GM21360 (cell line): ENCODE data around the gene SH3RF3.
A peak's percentile ranks its signal among the peaks of the same experiment; 100 is the strongest.

Experiments used
- ATAC-seq: cut with Tn5 transposase; IDR thresholded peaks from one replicate; pipeline ENCODE4 v1.9.1; 2021; ENCODE audit warnings: mild to moderate bottlenecking, moderate library complexity; ENCODE audit not compliant: unreplicated experiment

Gene SH3RF3

DNA sequence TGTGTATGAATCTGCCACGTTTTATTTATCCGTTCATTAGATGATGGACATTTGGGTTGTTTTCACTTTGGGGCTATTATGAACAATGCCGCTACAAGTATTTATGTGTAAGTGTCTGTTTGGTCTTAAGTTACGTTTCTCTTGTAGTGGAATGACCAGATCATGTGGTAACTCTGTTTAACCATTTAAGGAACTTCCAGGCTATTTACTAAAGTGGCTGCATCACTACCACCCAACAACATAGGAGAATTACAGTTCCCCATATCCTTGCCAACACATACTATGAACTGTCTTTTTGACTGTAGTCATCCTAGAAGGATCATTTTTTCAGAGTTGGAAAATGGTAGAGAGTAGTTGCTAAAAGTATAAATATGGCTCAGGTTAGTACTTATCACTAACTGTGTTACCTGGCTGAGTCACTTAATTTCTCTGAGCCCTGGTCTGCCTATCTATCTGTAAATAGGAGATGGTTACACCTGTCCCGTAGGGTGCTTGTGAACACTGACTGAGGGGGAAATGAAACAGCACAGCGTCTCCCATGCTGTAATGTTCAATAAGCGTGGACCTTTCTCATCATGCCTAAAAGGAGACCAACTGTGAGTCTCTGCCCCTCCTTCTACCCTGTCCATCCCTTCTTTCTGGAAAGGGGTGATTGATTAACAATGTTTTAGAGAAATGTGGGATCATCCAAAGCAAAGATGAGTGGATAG lies 103.1 kb downstream of the SH3RF3 start:
- no peak for ATAC-seq

DNA sequence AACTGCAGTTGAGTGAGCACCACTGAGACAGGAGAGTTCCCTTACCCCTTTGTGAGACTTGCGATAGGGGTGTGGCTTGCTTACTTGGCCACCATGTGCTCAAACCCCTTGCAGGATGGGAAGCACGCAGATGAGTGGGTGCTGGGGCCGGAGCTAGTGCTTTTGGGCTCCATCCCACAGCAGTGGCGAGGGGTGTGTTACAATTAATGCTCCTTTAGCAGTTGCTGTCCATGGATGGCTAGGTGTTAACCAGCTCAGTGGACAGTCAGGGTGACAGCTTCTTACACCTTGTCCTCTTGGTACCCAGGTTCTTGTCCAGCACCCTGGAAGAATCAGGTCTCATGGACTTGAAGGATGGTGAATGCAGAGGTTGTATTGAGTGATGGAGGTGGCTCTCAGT lies 103.9 kb downstream of the SH3RF3 start:
- no peak for ATAC-seq

DNA sequence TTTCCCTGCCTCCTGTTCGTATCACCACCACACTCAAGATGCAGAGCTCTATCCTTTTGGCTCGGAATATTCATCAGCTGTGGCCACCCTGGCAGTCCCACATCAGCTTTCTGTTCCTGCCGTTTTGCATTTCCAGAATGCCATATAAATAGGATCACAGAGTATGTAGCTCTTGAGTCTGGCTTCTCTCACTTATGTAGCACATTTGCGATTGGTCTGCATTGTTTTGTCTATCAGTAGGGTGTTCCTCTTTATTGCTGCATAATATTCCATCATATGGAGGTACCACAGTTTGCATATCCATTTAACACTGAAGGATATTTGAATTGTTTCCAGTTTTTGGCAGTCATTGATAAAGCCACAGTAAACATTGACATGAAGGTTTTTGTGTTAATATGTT lies 104.6 kb downstream of the SH3RF3 start:
- ATAC-seq = no peak

DNA sequence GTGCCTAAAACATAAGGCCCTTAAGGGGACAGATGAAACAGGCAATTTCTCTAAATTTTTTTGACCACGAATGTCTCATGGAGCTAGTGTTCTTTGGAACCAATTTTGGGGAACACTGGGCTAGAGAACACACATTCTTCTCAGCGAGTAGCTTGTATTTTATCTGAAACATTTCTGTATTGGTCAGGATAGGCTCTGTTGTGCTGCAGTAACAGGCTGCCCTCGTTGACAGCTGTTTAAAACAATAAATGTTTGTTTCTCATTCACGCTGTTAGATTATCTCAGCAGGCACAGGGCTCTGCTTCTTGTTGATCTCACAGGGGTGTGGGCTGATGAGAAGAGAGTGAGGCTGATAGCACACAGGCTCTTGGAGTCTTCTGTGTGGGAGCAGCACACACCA lies 105.3 kb downstream of the SH3RF3 start:
- ATAC-seq = no peak

DNA sequence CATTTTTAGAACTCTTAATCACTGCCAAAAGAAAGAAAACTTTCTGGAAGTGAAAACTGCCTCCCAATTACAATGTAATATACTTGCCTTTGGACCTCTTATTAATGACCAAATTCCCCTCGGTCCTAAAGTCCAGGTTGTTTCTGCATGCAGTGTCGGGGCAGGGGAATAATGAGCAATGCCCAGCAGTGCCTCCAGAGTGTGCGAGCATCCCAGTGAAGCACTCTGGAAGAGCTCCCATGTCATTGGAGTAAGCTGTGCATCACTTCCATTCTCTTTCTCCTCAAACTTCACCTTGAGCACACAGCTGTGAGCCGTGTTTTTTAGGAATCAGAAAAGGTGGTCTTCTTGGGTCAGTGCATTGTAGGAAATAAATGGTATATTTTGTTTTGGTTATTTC lies 107.1 kb downstream of the SH3RF3 start:
- ATAC-seq = no peak

DNA sequence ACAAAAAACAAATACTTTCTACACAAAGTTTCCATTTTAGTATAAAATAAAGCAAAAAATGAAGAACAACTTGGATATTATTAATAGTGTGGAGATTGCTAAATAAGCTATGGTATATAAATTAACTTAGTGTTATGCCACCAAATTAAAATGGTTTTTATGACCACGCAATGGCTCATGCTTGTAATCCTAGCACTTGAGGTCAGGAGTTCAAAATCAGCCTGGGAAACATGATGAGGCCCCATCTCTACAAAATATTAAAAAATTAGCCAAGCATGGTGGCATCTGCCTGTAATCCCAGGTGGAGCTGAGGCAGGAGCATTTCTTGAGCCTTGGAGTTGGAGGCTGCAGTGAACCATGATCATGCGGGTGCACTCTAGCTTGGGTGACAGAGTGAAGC lies 108.8 kb downstream of the SH3RF3 start:
- no peak for ATAC-seq

DNA sequence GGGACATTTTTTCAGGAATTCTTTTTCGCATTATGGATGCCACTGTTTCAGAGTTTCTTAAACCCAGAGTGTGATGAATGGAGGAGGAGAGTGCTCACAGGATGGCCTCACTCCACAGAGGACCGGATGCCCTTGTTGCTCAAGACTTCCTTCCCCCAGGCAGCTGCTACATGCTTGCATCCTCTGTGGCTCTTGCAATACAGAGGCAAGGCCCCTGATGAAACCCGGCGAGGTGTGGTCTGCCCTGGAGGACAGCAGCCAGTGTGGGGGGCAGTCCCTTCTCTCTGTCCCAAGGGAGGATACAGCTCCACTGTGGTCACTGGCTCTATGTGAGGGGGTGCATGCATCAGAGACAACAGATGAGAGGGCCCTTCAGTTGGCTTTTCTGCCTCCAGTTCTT lies 109.6 kb downstream of the SH3RF3 start:
- ATAC-seq = peak; percentile 59

DNA sequence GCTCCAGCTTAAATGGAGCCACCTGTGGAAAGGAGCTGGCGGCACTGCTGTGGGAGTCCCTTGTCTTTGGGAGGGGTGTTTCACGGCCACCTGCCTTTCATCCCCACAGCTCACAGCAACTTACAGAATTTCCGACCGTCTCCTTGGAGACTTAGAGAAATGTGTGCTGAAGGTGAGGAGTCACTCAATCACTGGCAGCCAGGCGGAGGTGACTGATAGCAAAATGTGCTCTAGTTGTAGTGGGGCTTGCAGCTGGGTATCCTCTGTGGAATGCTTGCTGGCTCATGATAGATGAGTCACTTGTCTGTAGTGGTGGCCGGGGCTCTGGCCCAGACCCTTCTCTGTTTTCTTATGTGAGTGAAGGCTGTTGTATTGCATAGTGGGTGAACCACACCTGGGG lies 110.7 kb downstream of the SH3RF3 start:
- ATAC-seq = no peak

DNA sequence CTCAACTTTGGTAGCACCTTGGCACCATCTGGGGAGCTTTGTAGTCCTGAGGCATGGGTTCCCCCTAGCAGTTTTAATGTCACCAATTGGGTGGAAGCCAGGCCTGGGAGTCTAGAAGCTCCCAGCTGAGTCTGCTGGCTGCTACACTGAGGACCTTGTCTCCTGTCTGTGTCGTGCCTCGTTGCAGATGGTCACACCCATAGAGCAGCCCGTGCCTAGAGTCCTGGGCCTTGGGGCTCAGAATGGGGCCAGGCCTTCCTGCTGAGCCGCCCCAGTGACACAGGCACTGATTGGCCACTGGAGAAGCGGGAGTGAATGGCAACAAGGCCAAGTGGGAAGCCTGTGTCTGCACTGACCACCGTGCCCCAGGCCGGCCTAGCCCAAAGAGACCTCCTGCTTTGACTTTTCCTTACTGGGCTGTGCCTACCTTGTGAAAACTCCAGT lies 113.2 kb downstream of the SH3RF3 start:
- no peak for ATAC-seq

DNA sequence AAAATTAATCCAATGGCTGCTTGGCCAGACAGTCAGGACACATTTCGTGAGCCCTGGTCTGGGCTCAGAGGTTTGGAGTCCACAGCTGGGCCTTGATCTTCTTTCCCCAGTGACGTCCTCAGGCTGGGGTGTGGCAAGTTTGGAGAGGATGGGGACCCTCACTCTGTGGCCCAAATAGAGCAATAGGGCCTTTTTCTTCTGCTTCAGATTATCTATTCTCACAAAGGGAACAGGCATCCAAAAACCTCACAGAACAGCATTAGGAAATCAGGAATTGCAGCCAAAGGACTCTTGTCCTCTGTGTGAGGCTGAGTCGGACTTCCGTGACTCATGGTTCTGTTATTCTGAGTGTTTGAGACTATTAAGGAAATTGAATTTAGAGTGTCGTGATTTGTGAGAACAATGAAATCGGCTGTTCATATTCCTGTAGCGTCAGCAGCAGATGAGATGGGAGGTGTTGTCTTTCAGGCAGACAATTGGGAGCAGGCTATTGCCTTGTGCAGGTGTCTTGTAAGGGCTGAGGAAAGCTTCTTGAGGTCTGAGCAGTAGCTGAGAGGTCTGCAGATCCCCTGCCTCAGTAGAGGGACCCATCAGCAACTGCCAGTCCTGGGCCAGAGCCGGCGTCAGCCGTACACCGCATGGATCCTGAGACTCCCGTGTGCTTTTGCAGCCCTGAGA lies 113.8 kb downstream of the SH3RF3 start:
- no peak for ATAC-seq

DNA sequence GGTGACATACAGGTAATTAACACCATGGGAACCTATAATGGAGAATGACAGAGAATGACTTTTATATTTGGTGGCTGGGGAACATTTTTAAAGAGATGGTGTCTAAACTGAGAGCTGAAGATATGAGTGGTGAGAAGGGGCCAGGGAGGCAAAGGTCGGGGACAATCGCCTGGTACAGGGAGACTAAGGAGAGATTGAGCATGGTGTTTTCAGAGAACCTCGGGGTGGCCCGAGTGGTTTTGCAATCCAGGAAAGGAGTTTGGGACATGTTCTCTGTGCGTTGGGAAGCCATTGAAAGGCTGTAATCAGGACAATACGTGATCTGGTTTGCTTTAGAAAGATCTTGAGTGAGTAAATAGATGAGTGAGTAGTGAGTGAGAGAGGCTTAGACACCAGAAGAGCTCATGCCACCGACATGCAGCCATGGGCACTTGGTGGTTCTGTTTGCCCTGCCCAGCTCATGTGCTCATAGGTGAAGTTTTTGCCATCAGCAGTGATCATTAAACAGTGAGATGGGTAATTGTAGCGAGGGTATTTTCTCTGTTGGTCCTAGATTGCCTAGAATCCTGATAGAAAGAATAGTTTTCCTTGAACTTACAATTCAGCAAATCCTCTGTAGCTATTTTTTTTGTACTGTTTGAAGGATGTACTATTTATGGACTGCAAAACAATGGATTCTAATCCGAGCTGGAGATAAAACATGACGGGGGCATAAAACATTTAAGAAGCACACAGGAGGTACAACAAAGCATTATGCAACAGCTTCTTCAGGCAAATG lies 114.7 kb downstream of the SH3RF3 start:
- no peak for ATAC-seq

DNA sequence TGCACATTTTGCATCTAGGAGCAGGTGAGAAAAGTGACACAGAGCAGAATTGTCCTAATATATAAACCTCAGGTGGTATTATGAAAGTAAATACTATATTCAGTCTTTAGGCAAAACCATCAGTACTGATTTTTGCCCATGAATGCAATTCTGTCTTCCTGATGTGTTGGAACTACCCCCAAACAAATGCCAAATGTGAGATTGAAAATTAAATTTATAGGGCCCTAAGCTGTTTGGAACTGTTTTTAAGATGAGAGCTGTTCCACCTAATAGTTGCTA lies 115.2 kb downstream of the SH3RF3 start:
- ATAC-seq = no peak

DNA sequence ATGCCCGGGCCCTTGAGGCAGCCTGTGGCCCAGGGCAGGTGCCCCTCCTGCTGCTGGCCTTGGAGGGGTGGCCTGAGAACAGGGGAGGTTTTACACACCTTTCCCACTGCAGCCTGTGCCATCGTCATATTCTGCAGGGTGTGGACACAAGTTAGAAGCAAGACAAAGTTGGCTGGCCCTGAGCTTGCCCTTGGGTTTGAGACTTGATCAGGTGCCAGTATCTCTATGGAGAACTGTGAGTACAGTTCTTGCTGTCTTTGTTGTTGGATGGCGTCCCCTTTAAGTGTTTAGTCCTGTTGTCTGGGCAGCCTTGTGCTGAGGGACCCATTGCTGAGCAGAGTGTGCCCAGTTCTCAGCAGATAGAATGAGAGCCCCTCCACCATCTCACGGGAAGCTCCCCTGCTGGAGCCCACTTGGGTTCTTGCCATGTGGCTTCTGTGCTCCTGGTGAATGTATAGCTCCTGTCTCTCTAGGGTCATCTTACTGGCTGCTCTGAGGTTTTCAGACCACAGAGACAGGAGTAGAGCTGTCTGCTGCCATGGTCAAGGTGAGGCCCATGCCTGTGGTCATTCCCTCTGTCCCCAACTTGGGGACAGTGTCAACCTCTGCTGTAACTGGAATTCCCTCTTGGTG lies 115.9 kb downstream of the SH3RF3 start:
- no peak for ATAC-seq

DNA sequence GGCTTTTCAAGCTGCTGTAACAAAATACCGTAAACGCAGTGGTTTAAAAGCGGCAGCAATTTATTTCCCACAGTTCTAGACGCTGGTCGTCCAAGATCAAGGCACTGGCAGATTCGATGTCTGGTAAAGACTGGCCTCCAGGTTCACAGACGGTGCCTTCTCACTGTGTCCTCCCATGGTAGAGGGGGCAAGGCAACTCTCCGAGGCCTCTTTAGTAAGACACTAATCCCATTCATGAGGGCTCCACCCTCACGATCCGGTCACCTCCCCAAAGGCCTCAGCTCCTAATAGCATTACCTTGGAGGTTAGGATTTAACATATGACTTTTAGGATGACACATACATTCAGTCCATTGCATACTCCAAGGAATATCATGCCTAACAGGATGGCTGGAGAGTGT lies 117.2 kb downstream of the SH3RF3 start:
- no peak for ATAC-seq

DNA sequence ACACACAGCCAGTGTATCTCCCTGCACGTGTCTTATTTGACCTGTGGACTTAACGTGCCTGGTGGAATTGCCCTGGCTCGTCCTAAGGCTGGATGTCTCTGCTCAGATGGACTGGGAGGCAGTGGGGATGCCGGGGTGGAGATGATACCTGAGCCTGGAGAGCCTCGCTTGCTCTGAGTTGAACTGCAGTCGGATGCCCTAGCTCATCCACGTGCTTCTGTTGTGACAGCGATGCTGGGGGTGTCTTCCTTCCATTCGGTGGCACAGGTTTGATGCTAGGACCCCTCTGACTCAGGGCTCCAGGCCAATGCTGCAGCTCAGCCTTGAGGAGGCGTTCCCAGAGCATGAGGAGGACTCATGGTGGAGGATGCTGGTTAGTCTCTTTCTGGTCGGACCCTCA lies 117.6 kb downstream of the SH3RF3 start:
- ATAC-seq = no peak

DNA sequence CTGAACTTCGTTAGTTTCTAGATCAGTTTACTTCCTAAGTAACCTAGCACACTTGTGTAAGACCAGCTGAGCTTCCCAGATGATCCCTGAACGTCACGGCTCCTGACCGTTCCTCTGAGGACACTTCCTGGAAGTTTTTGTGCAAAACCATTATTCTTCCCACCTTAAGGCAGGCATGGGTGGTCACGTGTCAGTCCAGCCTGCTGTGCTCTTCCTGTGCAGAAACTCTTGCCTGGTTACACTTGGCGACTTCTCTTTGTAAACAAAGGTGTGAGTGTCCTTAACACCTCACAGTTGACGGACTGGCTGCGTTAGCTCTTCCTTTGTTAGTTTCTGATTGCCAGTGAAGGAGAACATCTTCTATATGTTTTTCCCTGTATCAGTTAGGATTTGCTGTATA lies 118.3 kb downstream of the SH3RF3 start:
- no peak for ATAC-seq

DNA sequence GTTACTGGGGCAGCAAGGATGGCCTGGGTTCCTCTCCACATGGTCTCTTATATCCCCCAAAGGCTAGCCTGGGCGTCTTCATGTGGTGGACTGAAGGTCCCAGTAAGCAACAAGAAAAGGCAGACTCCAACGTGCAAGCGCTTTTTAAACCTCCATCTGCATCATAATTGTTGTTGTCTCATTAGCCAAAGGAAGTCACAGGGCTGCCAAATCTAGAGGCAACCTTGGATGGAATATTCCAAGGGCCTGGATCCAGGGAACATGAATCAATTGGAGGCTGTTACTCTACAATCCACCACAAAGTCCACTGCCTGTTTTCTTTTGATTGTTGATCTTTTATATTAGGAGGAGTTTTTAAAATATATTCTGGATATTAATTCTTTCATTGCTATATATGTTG lies 118.8 kb downstream of the SH3RF3 start:
- ATAC-seq = no peak

DNA sequence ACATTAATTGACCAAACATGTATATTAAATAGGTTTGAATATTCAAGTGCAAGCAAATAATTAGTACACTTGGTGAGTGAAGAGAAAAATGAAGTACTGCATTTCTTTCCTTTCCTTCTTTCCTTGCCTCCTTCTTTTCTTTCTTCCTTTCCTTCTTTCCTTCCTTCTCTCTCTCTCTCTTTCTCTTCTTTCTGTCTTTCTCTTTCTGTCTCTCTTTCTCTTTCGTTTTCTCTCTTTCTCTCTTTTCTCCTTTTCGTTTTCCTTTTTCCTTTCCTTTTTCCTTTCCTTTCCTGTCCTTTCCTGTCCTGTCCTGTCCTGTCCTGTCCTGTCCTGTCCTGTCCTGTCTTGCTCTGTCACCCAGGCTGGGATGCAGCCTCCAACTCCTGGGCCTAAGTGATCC lies 119.6 kb downstream of the SH3RF3 start:
- no peak for ATAC-seq

DNA sequence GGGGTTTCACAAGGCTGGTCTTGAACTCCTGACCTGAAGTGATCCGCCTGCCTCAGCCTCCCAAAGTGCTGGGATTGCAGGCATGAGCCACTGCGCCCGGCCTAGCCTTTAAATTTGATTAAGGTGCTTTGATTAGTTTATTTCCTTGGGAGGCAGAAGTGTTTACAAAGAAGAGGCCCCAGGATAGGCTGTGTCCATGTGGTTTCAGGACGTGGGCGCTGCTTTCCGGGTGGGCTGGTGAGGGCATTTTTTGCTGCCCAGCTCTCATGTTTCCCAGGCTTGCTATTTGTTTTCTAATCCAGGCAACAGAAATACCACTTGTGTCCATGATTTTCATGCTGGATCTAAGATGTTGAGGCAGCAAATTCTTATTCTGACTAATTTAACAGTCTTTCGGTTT lies 124.2 kb downstream of the SH3RF3 start:
- ATAC-seq = no peak

DNA sequence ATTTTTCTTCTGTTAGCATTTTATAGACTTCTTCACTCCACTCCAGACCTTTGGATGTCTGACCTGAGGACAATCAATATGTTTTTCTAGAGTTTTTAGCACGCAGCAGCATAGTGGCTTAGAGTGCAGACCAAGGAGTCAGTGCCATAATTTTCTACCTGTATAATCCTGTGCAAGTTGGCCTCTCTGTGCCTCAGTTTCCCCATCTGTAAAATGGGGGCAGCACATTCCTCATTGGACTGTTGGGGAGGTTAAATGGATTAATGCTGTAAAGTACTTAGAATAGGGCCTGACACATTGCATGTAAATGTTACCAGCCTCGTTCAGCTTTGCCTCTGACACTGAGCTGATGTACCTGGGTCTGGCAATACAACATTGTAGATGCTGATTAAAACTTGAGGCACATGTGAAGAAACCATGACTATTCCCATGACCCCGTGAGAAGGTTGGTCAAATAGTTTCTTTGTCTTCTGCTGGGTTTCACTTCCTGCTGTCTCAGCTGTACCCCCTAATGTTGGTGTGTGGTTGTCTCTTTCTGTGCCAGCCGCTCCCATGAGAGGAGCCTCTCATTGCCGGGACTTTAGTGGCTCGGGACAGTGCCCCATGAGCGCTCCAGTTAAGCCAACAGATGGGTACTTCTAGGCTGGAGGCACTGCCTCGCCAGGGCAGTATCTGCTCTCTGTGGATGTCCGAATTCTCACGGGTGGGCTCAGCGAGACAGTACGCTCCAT lies 125.3 kb downstream of the SH3RF3 start:
- ATAC-seq = peak; percentile 48

DNA sequence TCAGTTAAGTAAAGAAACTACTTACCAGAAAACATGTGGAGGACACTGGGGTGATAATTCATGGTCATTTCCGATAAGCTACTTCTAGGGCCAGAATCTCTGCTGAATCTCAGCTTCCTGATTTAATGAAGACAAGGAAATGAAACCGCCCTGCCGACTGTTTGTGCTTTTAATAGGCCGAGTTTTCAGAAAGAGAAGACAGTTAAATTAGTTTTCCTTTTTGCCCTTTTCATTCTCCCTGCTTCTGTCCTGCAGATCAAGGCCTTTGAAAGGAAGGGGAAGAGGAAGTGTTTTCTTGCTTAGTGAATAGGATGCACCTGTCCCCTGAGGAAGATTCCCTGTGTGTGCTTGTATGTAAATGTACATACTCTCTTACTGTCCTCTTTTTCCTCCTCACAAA lies 126.6 kb downstream of the SH3RF3 start:
- ATAC-seq = no peak
